Thyroid gland (tissue), 4 donors: ENCODE measurements around the gene FAM111B.

ENCODE experiments used
- CTCF ChIP-seq, 6 experiments: fragments of 200-600 bp in 3 of 6; fragments of 450-650 bp in 3 of 6; sonication (generic) in 3 of 6; IDR thresholded peaks; one replicate each; pipeline ENCODE4 v1.5.1; 2016 to 2019; ENCODE audit warnings: antibody characterized with exemption in 6 of 6, mild to moderate bottlenecking in 2 of 6, inconsistent platforms in 1 of 6, moderate library complexity in 1 of 6
- POLR2A ChIP-seq, 2 donors: fragments of 450-650 bp; IDR thresholded peaks; one replicate each; pipeline ENCODE4 v1.6.1; 2017; ENCODE audit warnings: antibody characterized with exemption in 2 of 2, mild to moderate bottlenecking in 2 of 2, moderate library complexity in 1 of 2

- TF ChIP-seq CTCF (IDR thresholded peaks at IDR 0.05), result no peak
- TF ChIP-seq POLR2A (IDR thresholded peaks at IDR 0.05), result no peak
These were observed 38.0 kb upstream of the FAM111B start for GRCh38 chr11:59069087-59069486.
